ENCODE measurements around the gene PKP4. TPM values are rescaled to one million over a fixed set of nuclear protein-coding genes. Genes with fewer than 3 reads are reported as not detected.

PKP4 gene
- total and polyA plus RNA-seq, 9 of the 15 experiments (the other 6 are each of a cell fraction or from before 2014, with no cell fraction given), result 24.6 to 99.1 (median 74.0) TPM

- peaks cover 12 to 37% of the 10 kb centered on the region in 2 experiments; a peak in 4 of 5 replicates for H3K27me3 ChIP-seq (ENCODE audit: control insufficient read depth in 2 of 2, insufficient read depth in 2 of 2, low read length in 2 of 2)
- no TSS peak for BruUV-seq (replicated peaks)
- H2AFZ ChIP-seq (ENCODE audit: low read depth, low read length), result no peak overlapping the region
- no peak overlapping the region for H3K9ac ChIP-seq (ENCODE audit: insufficient read depth in 1 of 2, low read depth in 2 of 2, low read length in 2 of 2)
- H3K36me3 ChIP-seq (ENCODE audit: control insufficient read depth, insufficient read depth, low read length), result no peaks in the 10 kb centered on the region
- intact Hi-C loops (cut with micrococcal nuclease), result no loop called here
- no peak overlapping the region for H3K4me3 ChIP-seq
- TF ChIP-seq MAFF (IDR thresholded peaks at IDR 0.05; ENCODE audit: low read length) (peak; percentile 38; the same call in 1 of the 2 replicates), YBX1 (IDR thresholded peaks at IDR 0.05) (no peak), ZBTB43 (CRISPR knock-in tag; IDR thresholded peaks at IDR 0.05) (no peak), ZNF316 (IDR thresholded peaks at IDR 0.05) (peak; percentile 89), C11orf30 (IDR thresholded peaks at IDR 0.05; ENCODE audit: low read depth) (peak; percentile 71), MED1 (CRISPR knock-in tag; IDR thresholded peaks at IDR 0.05; ENCODE audit: borderline replicate concordance) (no peak)
- H3K27ac ChIP-seq (ENCODE audit: extremely low read depth, low read depth, low read length), result no peak overlapping the region
- H3K4me2 ChIP-seq (ENCODE audit: insufficient read depth, low read length), result no peak overlapping the region
- H3K9me3 ChIP-seq (replicated peaks; ENCODE audit: control insufficient read depth, insufficient read depth, low read depth, low read length), result no peaks in the 10 kb centered on the region
- no peaks in the 10 kb centered on the region for H3K4me1 ChIP-seq (replicated peaks in 1 of 2; ENCODE audit: control insufficient read depth in 2 of 2, insufficient read depth in 2 of 2, low read length in 2 of 2)
- FAIRE-seq (no peak), DNase-seq (ENCODE audit: extremely low read depth in 1 of 4, low spot score in 3 of 4) (no peak), ATAC-seq (no peak)
- in situ Hi-C loops (cut with MboI), result no loop called here
- H4K20me1 ChIP-seq (replicated peaks; ENCODE audit: control insufficient read depth, insufficient read depth, low read length), result no peaks in the 10 kb centered on the region
- 2% methylated on average over 2 of the region's 2 CpGs for WGBS (ENCODE audit: insufficient coverage, low coverage, missing lambda C conversion rate)
- H3K79me2 ChIP-seq (ENCODE audit: control insufficient read depth, insufficient read depth, low read length), result no peaks in the 10 kb centered on the region
- H3K9me1 ChIP-seq (ENCODE audit: control insufficient read depth, insufficient read depth, low read length), result no peaks in the 10 kb centered on the region
- CTCF ChIA-PET (ENCODE audit: low intra/inter-chr PET ratio), result no interaction called here
- POLR2A ChIA-PET, result interaction anchor here (1.0 to 1.3 kb wide), 2 partner anchors 17 to 24 kb away, joined by 3 to 4 read pairs; no protein-coding TSS in a partner anchor
These were observed 256.9 kb downstream of the PKP4 start for GRCh38 chr2:158713523-158714138.
